Activated B cell treated with CpG ODN at 0.5 μM for 24 hours (primary cell): ENCODE measurements around the gene GTF2F2. TPM values are rescaled to one million over a fixed set of nuclear protein-coding genes. Genes with fewer than 3 reads are reported as not detected.

Experiments used
- ATAC-seq: fragments of 200-7000 bp; cut with Tn5 transposase; one replicate; pipeline ENCODE4 v1.10.0; 2021; ENCODE audit warnings: low read depth, mild to moderate bottlenecking, moderate library complexity
- CTCF ChIA-PET: fragments of 350-600 bp; sonication (Branson Sonifier 250); formaldehyde crosslinking; loops from one replicate; lab custom pipeline; 2021; ENCODE audit warnings: antibody characterized with exemption; lab: Charles Lee
- POLR2A ChIA-PET: fragments of 350-600 bp; sonication (Branson Sonifier 250); formaldehyde crosslinking; loops from one replicate; lab custom pipeline; 2021; ENCODE audit warnings: antibody characterized with exemption; lab: Charles Lee
- DNase-seq: peaks from one replicate; pipeline ENCODE4 v3.0.0; 2022
- H3K27ac Mint-ChIP-seq: one replicate; pipeline ENCODE4 v1.8.0; 2020; ENCODE audit warnings: mixed read lengths
- H3K27me3 Mint-ChIP-seq: one replicate; pipeline ENCODE4 v1.8.0; 2021; ENCODE audit warnings: mixed read lengths
- H3K36me3 Mint-ChIP-seq: one replicate; pipeline ENCODE4 v1.8.0; 2021; ENCODE audit warnings: low read depth, mixed read lengths
- H3K4me1 Mint-ChIP-seq: one replicate; pipeline ENCODE4 v1.8.0; 2021; ENCODE audit warnings: mixed read lengths
- H3K4me3 Mint-ChIP-seq: one replicate; pipeline ENCODE4 v1.8.0; 2020; ENCODE audit warnings: mild to moderate bottlenecking, mixed read lengths
- H3K9me3 Mint-ChIP-seq: one replicate; pipeline ENCODE4 v1.8.0; 2020; ENCODE audit warnings: mixed read lengths
- intact Hi-C: fragments of 100-400 bp; cut with micrococcal nuclease; formaldehyde crosslinking; loops from one replicate; pipeline ENCODE4 v1.15.1; 2024
- total RNA-seq: library from RNA; stranded (reverse); gene quantifications from 2 replicates; pipeline ENCODE4 v1.2.3, GENCODE V29; 2022
- TF ChIP-seq, protein P1 (sequence below): fragments of 200-600 bp; IDR thresholded peaks from one replicate; pipeline ENCODE4 v1.8.0; 2022; ENCODE audit warnings: antibody characterized with exemption, mild to moderate bottlenecking

Gene GTF2F2
- total RNA-seq, 1 donor from 2014 or later = 19.8 TPM

DNA sequence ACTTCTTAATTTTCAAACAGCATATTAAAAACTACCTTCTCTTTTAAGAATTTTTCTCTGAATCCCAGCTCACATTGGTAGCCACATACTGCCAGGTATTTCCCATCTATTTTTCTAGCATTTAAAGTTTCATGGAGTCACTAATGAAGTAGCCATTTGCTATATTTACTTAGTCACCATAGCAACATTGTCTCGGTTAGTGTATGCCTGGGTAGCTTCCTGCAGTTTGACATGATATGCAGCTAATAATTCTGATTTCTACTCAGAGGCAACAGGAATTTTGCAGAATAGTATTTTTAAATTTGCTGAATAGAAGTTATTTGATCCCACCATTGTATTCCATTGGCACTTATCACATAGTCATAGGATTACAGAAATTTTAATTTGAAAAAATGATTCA lies 111.4 kb downstream of the GTF2F2 start:
- H3K27me3 Mint-ChIP-seq = no peaks in the 10 kb centered on the region
- H3K27ac Mint-ChIP-seq = no peak overlapping the region
- no peak overlapping the region for H3K4me3 Mint-ChIP-seq
- ATAC-seq (no peak), DNase-seq (no peak)
- ChIA-PET POLR2A (no interaction called here), CTCF (no interaction called here)
- TF ChIP-seq, protein P1, sequence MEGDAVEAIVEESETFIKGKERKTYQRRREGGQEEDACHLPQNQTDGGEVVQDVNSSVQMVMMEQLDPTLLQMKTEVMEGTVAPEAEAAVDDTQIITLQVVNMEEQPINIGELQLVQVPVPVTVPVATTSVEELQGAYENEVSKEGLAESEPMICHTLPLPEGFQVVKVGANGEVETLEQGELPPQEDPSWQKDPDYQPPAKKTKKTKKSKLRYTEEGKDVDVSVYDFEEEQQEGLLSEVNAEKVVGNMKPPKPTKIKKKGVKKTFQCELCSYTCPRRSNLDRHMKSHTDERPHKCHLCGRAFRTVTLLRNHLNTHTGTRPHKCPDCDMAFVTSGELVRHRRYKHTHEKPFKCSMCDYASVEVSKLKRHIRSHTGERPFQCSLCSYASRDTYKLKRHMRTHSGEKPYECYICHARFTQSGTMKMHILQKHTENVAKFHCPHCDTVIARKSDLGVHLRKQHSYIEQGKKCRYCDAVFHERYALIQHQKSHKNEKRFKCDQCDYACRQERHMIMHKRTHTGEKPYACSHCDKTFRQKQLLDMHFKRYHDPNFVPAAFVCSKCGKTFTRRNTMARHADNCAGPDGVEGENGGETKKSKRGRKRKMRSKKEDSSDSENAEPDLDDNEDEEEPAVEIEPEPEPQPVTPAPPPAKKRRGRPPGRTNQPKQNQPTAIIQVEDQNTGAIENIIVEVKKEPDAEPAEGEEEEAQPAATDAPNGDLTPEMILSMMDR = no peak
- H3K36me3 Mint-ChIP-seq = peaks cover 14% of the 10 kb centered on the region
- peaks cover 3% of the 10 kb centered on the region for H3K4me1 Mint-ChIP-seq
- intact Hi-C loops = no loop called here
- no peaks in the 10 kb centered on the region for H3K9me3 Mint-ChIP-seq

DNA sequence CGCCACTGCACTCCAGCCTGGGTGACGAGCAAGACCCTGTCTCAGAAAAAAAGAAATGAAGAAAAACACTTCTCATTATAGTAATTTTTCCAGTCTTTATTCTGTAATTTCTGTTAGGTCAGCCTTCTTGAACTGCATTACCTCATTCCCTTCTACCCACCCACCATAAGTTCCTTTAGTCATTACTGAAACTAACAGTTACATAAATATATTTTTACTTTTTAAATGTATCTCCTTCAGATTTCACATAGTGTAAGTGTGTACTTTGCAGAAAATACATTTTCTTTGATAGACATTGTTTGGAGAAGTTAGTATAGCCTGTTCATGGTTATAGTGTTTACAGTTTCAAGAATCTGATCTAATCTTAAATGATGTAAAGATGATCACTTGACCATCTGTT lies 112.3 kb downstream of the GTF2F2 start:
- no peaks in the 10 kb centered on the region for H3K27me3 Mint-ChIP-seq

DNA sequence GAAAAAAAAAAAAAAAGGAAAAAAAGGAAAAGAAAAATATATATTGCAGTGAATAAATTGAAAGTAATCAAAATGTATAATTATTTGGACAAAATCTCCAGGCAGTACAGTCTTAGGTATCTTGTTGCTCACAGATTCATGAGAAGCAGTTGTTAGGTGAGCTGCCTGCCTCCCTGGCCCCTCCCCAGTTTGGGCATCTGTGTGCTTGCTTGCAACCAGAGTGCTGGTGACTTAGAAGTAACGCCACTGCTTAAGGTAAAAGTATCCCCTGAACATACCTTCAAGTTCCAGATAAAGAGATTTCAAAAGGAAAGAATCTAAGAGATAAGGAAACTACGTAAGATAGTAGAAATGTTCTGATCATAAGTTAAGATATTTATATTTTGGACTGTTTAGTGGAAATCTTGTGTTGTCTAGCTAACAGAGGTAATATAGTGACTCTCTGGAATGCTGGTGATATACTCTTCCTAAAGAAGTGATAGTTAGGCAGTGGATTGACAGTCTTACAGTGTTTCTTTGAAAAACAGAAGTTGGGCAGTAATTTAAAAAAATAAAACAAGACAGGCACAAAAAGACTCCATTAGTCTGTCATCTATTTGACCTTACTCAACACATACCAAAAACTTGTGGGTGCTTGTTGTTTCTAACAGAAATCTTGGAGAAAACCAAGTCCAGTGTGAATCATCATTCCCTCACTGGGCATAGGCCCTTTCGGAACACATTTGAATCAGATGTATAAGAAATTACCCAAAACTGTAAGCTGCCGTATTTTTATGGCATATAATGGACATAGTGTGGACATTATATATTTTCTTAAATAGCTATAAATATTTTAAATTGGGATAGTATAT lies 118.9 kb downstream of the GTF2F2 start:
- Mint-ChIP-seq H3K9me3 (no peaks in the 10 kb centered on the region), H3K36me3 (peaks cover 7% of the 10 kb centered on the region), H3K27me3 (no peaks in the 10 kb centered on the region), H3K27ac (no peak overlapping the region), H3K4me1 (no peaks in the 10 kb centered on the region), H3K4me3 (no peak overlapping the region)
- DNase-seq (no peak), ATAC-seq (no peak)
- TF ChIP-seq, protein P1 = no peak
- intact Hi-C loops = no loop called here
- POLR2A ChIA-PET = interaction anchor here (0.6 kb wide), 1 partner anchor 153 kb away, joined by 11 read pairs; no protein-coding TSS in a partner anchor
- CTCF ChIA-PET = no interaction called here

More for the DNA sequence above, 112.3 kb downstream of the GTF2F2 start:
- no peak overlapping the region for H3K4me3 Mint-ChIP-seq
- ChIA-PET CTCF (no interaction called here), POLR2A (no interaction called here)
- H3K27ac Mint-ChIP-seq = no peak overlapping the region
- H3K4me1 Mint-ChIP-seq = peaks cover 3% of the 10 kb centered on the region
- intact Hi-C loops = no loop called here
- no peaks in the 10 kb centered on the region for H3K9me3 Mint-ChIP-seq
- DNase-seq (no peak), ATAC-seq (no peak)
- peaks cover 14% of the 10 kb centered on the region for H3K36me3 Mint-ChIP-seq
- TF ChIP-seq, protein P1 = no peak

DNA sequence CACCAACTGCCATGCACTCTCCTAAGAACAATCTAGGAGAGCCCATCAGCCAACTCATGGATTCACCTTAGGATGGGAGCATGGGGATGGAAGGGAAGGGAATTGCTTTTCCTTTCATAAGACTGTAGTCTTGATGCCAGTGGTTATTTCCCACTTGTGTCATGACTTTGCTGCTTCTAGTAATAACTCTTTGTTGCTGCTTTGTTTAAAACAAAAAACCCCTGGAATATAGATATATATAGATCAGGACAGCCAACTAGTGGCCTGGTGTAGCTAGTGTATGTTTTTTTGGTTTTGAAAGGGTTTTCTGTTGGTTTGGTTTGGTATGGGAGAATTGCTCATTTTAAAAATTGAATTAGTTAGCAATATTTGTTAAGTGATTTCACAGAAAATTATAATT lies 119.8 kb downstream of the GTF2F2 start:
- H3K9me3 Mint-ChIP-seq = no peaks in the 10 kb centered on the region
- intact Hi-C loops = no loop called here
- DNase-seq (no peak), ATAC-seq (no peak)
- H3K4me1 Mint-ChIP-seq = no peaks in the 10 kb centered on the region
- ChIA-PET POLR2A (interaction anchor here (0.6 kb wide), 1 partner anchor 154 kb away, joined by 11 read pairs; no protein-coding TSS in a partner anchor), CTCF (no interaction called here)
- H3K27me3 Mint-ChIP-seq = no peaks in the 10 kb centered on the region
- no peak overlapping the region for H3K4me3 Mint-ChIP-seq
- H3K36me3 Mint-ChIP-seq = peaks cover 7% of the 10 kb centered on the region
- H3K27ac Mint-ChIP-seq = no peak overlapping the region
- TF ChIP-seq, protein P1 = no peak

DNA sequence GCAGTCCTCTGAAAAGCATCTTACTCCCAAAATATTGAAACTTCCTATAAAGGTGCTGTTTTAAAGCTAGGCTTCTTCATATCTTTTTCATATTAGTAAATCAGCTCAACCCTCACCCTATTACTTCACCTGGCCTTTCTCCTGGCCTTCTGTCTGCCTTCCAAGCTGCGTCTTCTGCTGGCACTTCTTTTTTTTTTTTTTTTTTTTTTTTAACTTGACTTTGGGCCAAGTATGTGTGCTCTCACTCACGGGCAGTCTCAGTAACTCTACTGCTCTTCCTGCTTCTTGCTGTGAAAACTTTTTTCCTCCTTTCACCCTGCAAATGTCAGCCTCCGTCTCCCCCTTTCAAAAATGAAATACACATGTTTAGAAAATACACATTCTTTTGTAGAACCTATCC lies 121.8 kb downstream of the GTF2F2 start:
- Mint-ChIP-seq H3K27me3 (no peaks in the 10 kb centered on the region), H3K4me1 (no peaks in the 10 kb centered on the region), H3K4me3 (no peak overlapping the region), H3K9me3 (no peaks in the 10 kb centered on the region), H3K27ac (no peak overlapping the region), H3K36me3 (peaks cover 7% of the 10 kb centered on the region)
- ChIA-PET POLR2A (no interaction called here), CTCF (no interaction called here)
- TF ChIP-seq, protein P1 = no peak
- intact Hi-C loops = no loop called here
- ATAC-seq (no peak), DNase-seq (no peak)
